CD8-positive, alpha-beta memory T cell (primary cell): ENCODE measurements around the gene CCP110. TPM values are rescaled to one million over a fixed set of nuclear protein-coding genes. Genes with fewer than 3 reads are reported as not detected.
A peak's percentile ranks its signal among the peaks of the same experiment; 100 is the strongest.

Experiments
- CTCF ChIA-PET: fragments of 350-600 bp; sonication (Branson Sonifier 250); formaldehyde crosslinking; loops from one replicate; lab custom pipeline; 2021; ENCODE audit warnings: antibody characterized with exemption; lab: Charles Lee
- POLR2A ChIA-PET: fragments of 350-600 bp; sonication (Branson Sonifier 250); formaldehyde crosslinking; loops from one replicate; lab custom pipeline; 2021; ENCODE audit warnings: antibody characterized with exemption; lab: Charles Lee
- DNase-seq, 5 donors: peaks; one replicate each; pipeline versions ENCODE4 v3.0.0 to v3.0.0-alpha.2; 2020 to 2022; ENCODE audit warnings: mixed read lengths in 1 of 5
- H3K27ac ChIP-seq: one replicate; pipeline ENCODE4 v1.7.0; 2013; ENCODE audit warnings: low read depth, mild to moderate bottlenecking, low read length, moderate library complexity
- H3K27me3 ChIP-seq: 2 replicates; pipeline ENCODE4 v1.7.0; 2013; ENCODE audit warnings: low read length, mild to moderate bottlenecking; ENCODE audit not compliant: insufficient read depth, poor library complexity, severe bottlenecking
- H3K36me3 ChIP-seq: 2 replicates; pipeline ENCODE4 v1.7.0; 2013; ENCODE audit warnings: mild to moderate bottlenecking, low read length, moderate library complexity; ENCODE audit not compliant: insufficient read depth
- H3K4me1 ChIP-seq: 2 replicates; pipeline ENCODE4 v1.7.0; 2013; ENCODE audit warnings: mild to moderate bottlenecking, low read length, moderate library complexity; ENCODE audit not compliant: insufficient read depth
- H3K4me3 ChIP-seq: 2 replicates; pipeline ENCODE4 v1.7.0; 2013; ENCODE audit warnings: mild to moderate bottlenecking, low read length
- H3K9me3 ChIP-seq: 2 replicates; pipeline ENCODE4 v1.7.0; 2013; ENCODE audit warnings: mild to moderate bottlenecking, low read length
- H3K27ac Mint-ChIP-seq, 8 donors: one replicate each; pipeline ENCODE4 v1.8.0; 2020 to 2021; ENCODE audit warnings: mixed read lengths in 8 of 8, mild to moderate bottlenecking in 6 of 8, inconsistent platforms in 3 of 8, moderate library complexity in 3 of 8
- H3K27me3 Mint-ChIP-seq, 2 donors: one replicate each; pipeline ENCODE4 v1.8.0; 2020 to 2021; ENCODE audit warnings: mixed read lengths in 2 of 2, mild to moderate bottlenecking in 1 of 2, moderate library complexity in 1 of 2
- H3K36me3 Mint-ChIP-seq, 3 donors: one replicate each; pipeline ENCODE4 v1.8.0; 2020 to 2021; ENCODE audit warnings: mixed read lengths in 3 of 3, inconsistent platforms in 1 of 3, mild to moderate bottlenecking in 1 of 3
- H3K4me1 Mint-ChIP-seq, 3 donors: one replicate each; pipeline ENCODE4 v1.8.0; 2020 to 2021; ENCODE audit warnings: mixed read lengths in 3 of 3, inconsistent platforms in 1 of 3, mild to moderate bottlenecking in 1 of 3
- H3K4me3 Mint-ChIP-seq, 7 donors: one replicate each; pipeline ENCODE4 v1.8.0; 2020 to 2021; ENCODE audit warnings: mixed read lengths in 7 of 7, mild to moderate bottlenecking in 6 of 7, moderate library complexity in 4 of 7, inconsistent platforms in 2 of 7
- H3K9me3 Mint-ChIP-seq, 5 donors: one replicate each; pipeline ENCODE4 v1.8.0; 2020 to 2022; ENCODE audit warnings: mixed read lengths in 5 of 5, mild to moderate bottlenecking in 3 of 5, moderate library complexity in 2 of 5, inconsistent platforms in 1 of 5
- polyA plus RNA-seq: library from polyadenylated mRNA; unstranded; fragments of 300-500 nt; fragmentation: Illumina TruSeq; gene quantifications from one replicate; pipeline ENCODE4 v1.2.3, GENCODE V29; 2021
- total RNA-seq, 2 experiments: library from RNA; stranded (reverse); gene quantifications; one replicate each; pipeline ENCODE4 v1.2.3, GENCODE V29; 2021

CCP110 gene
- total and polyA plus RNA-seq, 3 experiments from 2014 or later = 8.2 to 37.4 (median 30.1) TPM

- Histone ChIP-seq H3K36me3 (no peaks in the 10 kb centered on the region), H3K4me1 (peaks cover 37% of the 10 kb centered on the region), H3K27me3 (no peaks in the 10 kb centered on the region), H3K27ac (no peak overlapping the region), H3K9me3 (no peaks in the 10 kb centered on the region), H3K4me3 (no peak overlapping the region)
- Mint-ChIP-seq H3K36me3 (peaks cover 0 to 22% (median under 1%) of the 10 kb centered on the region in 3 donors), H3K4me1 (peaks cover 43 to 71% (median 64%) of the 10 kb centered on the region in 3 donors), H3K9me3 (no peaks in the 10 kb centered on the region), H3K27me3 (no peaks in the 10 kb centered on the region), H3K27ac (peak overlapping the region in 6 of 8 donors; percentile 85 to 97 (median 93)), H3K4me3 (peak overlapping the region in 5 of 7 donors; percentile 90 to 99 (median 96))
- ChIA-PET POLR2A (no interaction called here), CTCF (interaction anchor here (2.8 kb wide), 1 partner anchor 32 kb away, joined by 25 read pairs; the partner anchor contains the start of gene VPS35L)
- DNase-seq = no peak
Measured at GRCh38 chr16:19522760-19523159, 982 bp upstream of the CCP110 start.

DNA sequence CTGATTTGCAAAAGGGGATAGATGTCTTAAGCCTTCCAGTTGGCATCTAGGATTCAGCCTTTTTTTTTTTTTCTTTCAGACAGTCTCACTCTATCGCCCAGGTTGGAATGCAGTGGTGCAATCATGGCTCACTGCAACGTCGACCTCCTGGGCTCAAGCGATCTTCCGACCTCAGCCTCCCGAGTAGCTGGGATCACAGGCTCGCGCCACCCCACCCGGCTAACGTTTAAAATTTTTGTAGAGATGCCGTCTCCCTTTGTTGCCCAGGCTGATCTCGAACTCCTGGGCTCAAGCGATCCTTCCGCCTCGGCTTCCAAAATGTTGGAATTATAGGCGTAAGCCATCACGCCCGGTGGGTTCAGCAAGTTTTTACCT is 571 bp upstream of the CCP110 start:
- Mint-ChIP-seq H3K36me3 (peaks cover 0 to 25% (median 4%) of the 10 kb centered on the region in 3 donors), H3K27me3 (no peaks in the 10 kb centered on the region), H3K4me1 (peaks cover 43 to 70% (median 64%) of the 10 kb centered on the region in 3 donors), H3K27ac (peak overlapping the region in 6 of 8 donors; percentile 17 to 99 (median 92)), H3K9me3 (no peaks in the 10 kb centered on the region), H3K4me3 (peak overlapping the region in 5 of 7 donors; percentile 5 to 100 (median 94))
- ChIA-PET CTCF (interaction anchor here (1.7 to 2.8 kb wide), 3 partner anchors 26 to 35 kb away, joined by 4 to 25 read pairs (median 7); partner anchors contain the start of gene VPS35L), POLR2A (interaction anchor here (1.1 to 3.3 kb wide), 2 partner anchors 32 to 33 kb away, joined by 3 to 26 read pairs; partner anchors contain the start of gene VPS35L)
- Histone ChIP-seq H3K4me3 (no peak overlapping the region), H3K36me3 (no peaks in the 10 kb centered on the region), H3K27me3 (no peaks in the 10 kb centered on the region), H3K9me3 (no peaks in the 10 kb centered on the region), H3K4me1 (peaks cover 37% of the 10 kb centered on the region), H3K27ac (no peak overlapping the region)
- no peak for DNase-seq

DNA sequence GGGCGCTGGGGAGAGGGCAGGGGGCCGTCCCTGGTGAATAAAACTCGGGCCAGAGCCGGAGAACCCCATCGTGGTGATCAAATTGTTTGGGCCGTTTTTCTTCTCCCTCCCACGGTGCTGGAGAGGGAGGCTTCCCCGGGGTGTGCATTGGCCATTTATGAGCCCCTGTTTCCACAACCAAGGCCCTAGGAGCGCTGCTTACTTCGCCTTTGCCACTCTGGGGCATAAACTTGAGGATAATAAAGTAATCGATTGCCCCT is 544 bp downstream of the CCP110 start:
- H3K27me3 Mint-ChIP-seq = no peaks in the 10 kb centered on the region
- H3K36me3 Mint-ChIP-seq = peaks cover 0 to 32% (median 7%) of the 10 kb centered on the region in 3 donors
- no peaks in the 10 kb centered on the region for H3K9me3 Mint-ChIP-seq
- peaks cover 37 to 59% (median 53%) of the 10 kb centered on the region in 3 donors for H3K4me1 Mint-ChIP-seq
- Histone ChIP-seq H3K27me3 (no peaks in the 10 kb centered on the region), H3K4me3 (peak overlapping the region; percentile 84), H3K27ac (peak overlapping the region; percentile 66), H3K36me3 (no peaks in the 10 kb centered on the region), H3K4me1 (peaks cover 34% of the 10 kb centered on the region), H3K9me3 (no peaks in the 10 kb centered on the region)
- no peak for DNase-seq
- CTCF ChIA-PET = interaction anchor here (0.8 to 2.8 kb wide), 7 partner anchors 14 to 722 kb away, joined by 3 to 25 read pairs (median 3); partner anchors contain the start of gene VPS35L
- H3K27ac Mint-ChIP-seq = peak overlapping the region; percentile 33 to 99 (median 86)
- POLR2A ChIA-PET = interaction anchor here (1.1 to 3.3 kb wide), 3 partner anchors 31 to 457 kb away, joined by 3 to 26 read pairs (median 3); partner anchors contain the start of genes COQ7 and VPS35L
- H3K4me3 Mint-ChIP-seq = peak overlapping the region; percentile 93 to 100 (median 97)

DNA sequence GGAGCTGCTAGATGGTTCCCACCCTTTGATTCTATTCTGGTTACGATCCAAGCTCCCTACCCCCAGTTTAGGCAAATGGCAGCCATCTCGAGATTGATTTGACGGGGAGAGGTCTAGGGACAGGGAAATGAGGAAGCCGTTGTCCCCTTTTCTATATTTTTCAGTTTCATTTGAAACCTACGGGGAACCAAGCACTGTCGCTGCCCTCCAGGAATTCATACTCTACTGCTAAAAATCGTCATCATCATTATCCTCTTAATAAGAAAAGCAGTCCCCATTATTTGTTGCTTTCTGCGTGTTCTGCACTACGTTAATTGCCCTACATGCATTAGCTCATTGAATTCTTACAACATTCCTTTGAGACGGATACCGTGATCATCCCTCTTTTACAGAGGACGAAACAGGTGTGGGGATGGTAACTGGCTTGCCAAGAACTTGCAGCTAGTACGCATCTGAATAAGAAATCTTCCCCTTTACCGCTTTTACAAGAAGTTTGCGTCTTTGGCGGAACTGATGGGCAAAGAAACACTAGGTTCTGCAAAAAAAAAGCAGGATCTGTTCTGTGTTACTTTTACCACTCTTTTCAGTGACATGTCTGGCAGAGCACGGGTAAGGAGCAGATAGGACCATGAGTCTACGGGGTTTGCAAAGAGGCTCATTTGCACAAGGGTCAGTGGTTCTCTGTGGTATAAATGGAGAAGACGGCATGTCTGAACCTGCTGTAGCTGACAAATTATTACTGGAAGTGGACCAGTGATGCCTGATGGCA is 1.1 kb downstream of the CCP110 start:
- Mint-ChIP-seq H3K4me3 (peak overlapping the region; percentile 93 to 100 (median 97)), H3K36me3 (peaks cover 0 to 33% (median 7%) of the 10 kb centered on the region in 3 donors), H3K27me3 (no peaks in the 10 kb centered on the region), H3K9me3 (no peaks in the 10 kb centered on the region), H3K27ac (peak overlapping the region in 7 of 8 donors; percentile 62 to 99 (median 87)), H3K4me1 (peaks cover 37 to 54% (median 48%) of the 10 kb centered on the region in 3 donors)
- Histone ChIP-seq H3K4me3 (peak overlapping the region; percentile 84), H3K9me3 (no peaks in the 10 kb centered on the region), H3K27me3 (no peaks in the 10 kb centered on the region), H3K36me3 (no peaks in the 10 kb centered on the region), H3K27ac (peak overlapping the region; percentile 66), H3K4me1 (peaks cover 34% of the 10 kb centered on the region)
- ChIA-PET POLR2A (interaction anchor here (1.2 to 3.3 kb wide), 2 partner anchors 30 to 457 kb away, joined by 3 to 26 read pairs; partner anchors contain the start of genes COQ7 and VPS35L), CTCF (interaction anchor here (1.1 to 2.8 kb wide), 5 partner anchors 14 to 439 kb away, joined by 3 to 25 read pairs (median 4); partner anchors contain the start of gene VPS35L)
- DNase-seq = no peak

- H3K9me3 Mint-ChIP-seq = no peaks in the 10 kb centered on the region
- no peak overlapping the region for H3K27ac ChIP-seq
Measured at GRCh38 chr16:19525385-19525723, 1.6 kb downstream of the CCP110 start.

GRCh38 chr16:19527161-19527560 is 3.4 kb downstream of the CCP110 start:
- H3K27ac ChIP-seq = no peak overlapping the region
- H3K4me1 Mint-ChIP-seq = peaks cover 21 to 32% (median 26%) of the 10 kb centered on the region in 3 donors
- DNase-seq = no peak
- no peak overlapping the region for H3K27ac Mint-ChIP-seq
- CTCF ChIA-PET = interaction anchor here (1.0 kb wide), 1 partner anchor 28 kb away, joined by 3 read pairs; the partner anchor contains the start of gene VPS35L
- H3K27me3 Mint-ChIP-seq = no peaks in the 10 kb centered on the region
- no peaks in the 10 kb centered on the region for H3K9me3 ChIP-seq
- POLR2A ChIA-PET = interaction anchor here (1.2 kb wide), 1 partner anchor 28 kb away, joined by 3 read pairs; the partner anchor contains the start of gene VPS35L
- peaks cover 22% of the 10 kb centered on the region for H3K4me1 ChIP-seq
- H3K27me3 ChIP-seq = no peaks in the 10 kb centered on the region
- no peaks in the 10 kb centered on the region for H3K36me3 ChIP-seq
- no peak overlapping the region for H3K4me3 ChIP-seq
- H3K9me3 Mint-ChIP-seq = no peaks in the 10 kb centered on the region
- peak overlapping the region in 1 of 7 donors; percentile 25 for H3K4me3 Mint-ChIP-seq
- H3K36me3 Mint-ChIP-seq = peaks cover 0 to 30% (median 7%) of the 10 kb centered on the region in 3 donors

More at GRCh38 chr16:19525385-19525723, 1.6 kb downstream of the CCP110 start:
- ChIA-PET POLR2A (interaction anchor here (3.3 kb wide), 1 partner anchor 30 kb away, joined by 26 read pairs; the partner anchor contains the start of gene VPS35L), CTCF (interaction anchor here (2.2 to 2.8 kb wide), 2 partner anchors 30 to 33 kb away, joined by 7 to 25 read pairs; partner anchors contain the start of gene VPS35L)
- H3K27ac Mint-ChIP-seq = peak overlapping the region in 4 of 8 donors; percentile 13 to 93 (median 74)
- H3K36me3 Mint-ChIP-seq = peaks cover 0 to 33% (median 7%) of the 10 kb centered on the region in 3 donors
- H3K27me3 ChIP-seq = no peaks in the 10 kb centered on the region
- peaks cover 33 to 50% (median 43%) of the 10 kb centered on the region in 3 donors for H3K4me1 Mint-ChIP-seq
- no peaks in the 10 kb centered on the region for H3K27me3 Mint-ChIP-seq
- peak overlapping the region; percentile 93 to 100 (median 97) for H3K4me3 Mint-ChIP-seq
- no peaks in the 10 kb centered on the region for H3K9me3 ChIP-seq
- H3K4me1 ChIP-seq = peaks cover 29% of the 10 kb centered on the region
- no peak overlapping the region for H3K4me3 ChIP-seq
- DNase-seq = no peak
- no peaks in the 10 kb centered on the region for H3K36me3 ChIP-seq

DNA sequence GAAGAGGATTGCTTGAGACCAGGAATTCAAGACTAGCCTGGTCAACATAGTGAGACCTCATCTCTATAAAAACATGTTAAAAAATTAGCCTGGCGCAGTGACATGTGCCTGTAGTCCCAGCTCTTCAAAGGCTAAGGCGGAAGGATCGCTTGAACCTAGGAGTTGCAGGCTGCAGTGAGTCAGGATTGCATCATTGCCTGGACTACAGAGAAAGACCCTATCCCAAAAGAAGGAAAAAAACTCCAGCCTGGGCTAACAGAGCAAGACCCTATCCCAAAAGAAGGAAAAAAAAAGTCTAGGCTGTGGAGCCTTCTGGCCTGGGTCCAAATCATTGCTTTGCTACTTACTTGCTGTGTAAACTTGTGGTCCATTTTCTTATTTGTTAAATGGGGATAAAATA is 4.9 kb downstream of the CCP110 start:
- Mint-ChIP-seq H3K27me3 (no peaks in the 10 kb centered on the region), H3K4me1 (peaks cover 16 to 21% (median 19%) of the 10 kb centered on the region in 3 donors), H3K27ac (peak overlapping the region in 1 of 8 donors; percentile 9), H3K36me3 (peaks cover 0 to 43% (median 13%) of the 10 kb centered on the region in 3 donors), H3K4me3 (no peak overlapping the region), H3K9me3 (no peaks in the 10 kb centered on the region)
- Histone ChIP-seq H3K4me3 (no peak overlapping the region), H3K4me1 (peaks cover 9% of the 10 kb centered on the region), H3K27ac (no peak overlapping the region), H3K27me3 (no peaks in the 10 kb centered on the region), H3K9me3 (no peaks in the 10 kb centered on the region), H3K36me3 (no peaks in the 10 kb centered on the region)
- DNase-seq = no peak
- ChIA-PET POLR2A (no interaction called here), CTCF (no interaction called here)
